Endothelial cell of umbilical vein (primary cell): ENCODE measurements around the gene GUK1.

ENCODE experiments used
- EZH2 ChIP-seq: IDR thresholded peaks from 2 replicates; pipeline ENCODE4 v1.6.1; 2012; ENCODE audit warnings: borderline replicate concordance, low read depth, mild to moderate bottlenecking, moderate library complexity, low read length, inconsistent platforms; ENCODE audit not compliant: severe bottlenecking
- FOS ChIP-seq: IDR thresholded peaks from 2 replicates; pipeline ENCODE4 v1.6.1; 2011; ENCODE audit warnings: mild to moderate bottlenecking, low read length, moderate library complexity, borderline replicate concordance; ENCODE audit not compliant: insufficient read depth
- POLR2A ChIP-seq: IDR thresholded peaks from 2 replicates; pipeline ENCODE4 v1.6.1; 2012; ENCODE audit warnings: low read depth, mild to moderate bottlenecking, control low read depth, low read length
- POLR2AphosphoS5 ChIP-seq: IDR thresholded peaks from 2 replicates; pipeline ENCODE4 v1.6.1; 2012; ENCODE audit warnings: low read depth, mild to moderate bottlenecking, control low read depth, low read length, moderate library complexity; ENCODE audit not compliant: insufficient read depth
- TF ChIP-seq, protein P1 (sequence below), 2 donors: IDR thresholded peaks; 1 replicate in 1 of 2; 2 replicates in 1 of 2; pipeline ENCODE4 v1.5.1; 2011; ENCODE audit warnings: low read length in 2 of 2, mild to moderate bottlenecking in 2 of 2, moderate library complexity in 2 of 2, control low read depth in 1 of 2, inconsistent platforms in 1 of 2, low read depth in 1 of 2; ENCODE audit not compliant: insufficient read depth in 1 of 2; ENCODE audit errors: extremely low read depth in 1 of 2

GRCh38 chr1:228109073-228109961 lies 30.8 kb upstream of the GUK1 start, which contains the start of gene MRPL55:
- TF ChIP-seq EZH2 (no peak), POLR2A (peak; percentile 82), FOS (no peak), POLR2AphosphoS5 (peak; percentile 78)
- TF ChIP-seq, protein P1, sequence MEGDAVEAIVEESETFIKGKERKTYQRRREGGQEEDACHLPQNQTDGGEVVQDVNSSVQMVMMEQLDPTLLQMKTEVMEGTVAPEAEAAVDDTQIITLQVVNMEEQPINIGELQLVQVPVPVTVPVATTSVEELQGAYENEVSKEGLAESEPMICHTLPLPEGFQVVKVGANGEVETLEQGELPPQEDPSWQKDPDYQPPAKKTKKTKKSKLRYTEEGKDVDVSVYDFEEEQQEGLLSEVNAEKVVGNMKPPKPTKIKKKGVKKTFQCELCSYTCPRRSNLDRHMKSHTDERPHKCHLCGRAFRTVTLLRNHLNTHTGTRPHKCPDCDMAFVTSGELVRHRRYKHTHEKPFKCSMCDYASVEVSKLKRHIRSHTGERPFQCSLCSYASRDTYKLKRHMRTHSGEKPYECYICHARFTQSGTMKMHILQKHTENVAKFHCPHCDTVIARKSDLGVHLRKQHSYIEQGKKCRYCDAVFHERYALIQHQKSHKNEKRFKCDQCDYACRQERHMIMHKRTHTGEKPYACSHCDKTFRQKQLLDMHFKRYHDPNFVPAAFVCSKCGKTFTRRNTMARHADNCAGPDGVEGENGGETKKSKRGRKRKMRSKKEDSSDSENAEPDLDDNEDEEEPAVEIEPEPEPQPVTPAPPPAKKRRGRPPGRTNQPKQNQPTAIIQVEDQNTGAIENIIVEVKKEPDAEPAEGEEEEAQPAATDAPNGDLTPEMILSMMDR (IDR thresholded peaks at IDR 0.05; ENCODE audit: extremely low read depth in 1 of 2, insufficient read depth in 1 of 2, low read depth in 1 of 2, low read length in 2 of 2): no peak
